Measurements from ENCODE around the gene DLG2. TPM values are rescaled to one million over a fixed set of nuclear protein-coding genes. Genes with fewer than 3 reads are reported as not detected.

The DLG2 gene
- total RNA-seq, 1 donor from 2014 or later: 5.9 TPM

DNA sequence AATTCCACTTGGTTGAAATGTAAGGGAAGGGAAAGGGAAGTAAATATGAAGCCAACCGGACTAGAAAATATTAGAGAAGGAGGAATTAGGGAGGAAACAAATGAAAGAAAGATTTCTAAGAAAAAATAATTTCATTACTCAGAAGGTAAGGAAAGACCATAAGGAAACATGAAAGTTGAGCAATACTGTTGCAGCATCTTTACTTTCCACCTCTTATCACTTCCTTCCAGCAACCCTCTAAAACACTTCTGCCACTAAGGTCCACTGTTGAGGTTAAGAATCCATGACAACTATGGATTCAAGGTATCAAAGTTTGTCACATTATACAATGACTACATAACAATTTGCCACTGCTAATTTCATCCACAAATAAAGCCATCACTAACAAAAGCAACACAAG lies 308.6 kb downstream of the DLG2 start:
- no peaks in the 10 kb centered on the region for H3K4me1 Mint-ChIP-seq (ENCODE audit: unreplicated experiment)
- no peaks in the 10 kb centered on the region for H3K36me3 Mint-ChIP-seq
- H3K4me3 Mint-ChIP-seq: no peak overlapping the region
- TF ChIP-seq, protein P1, sequence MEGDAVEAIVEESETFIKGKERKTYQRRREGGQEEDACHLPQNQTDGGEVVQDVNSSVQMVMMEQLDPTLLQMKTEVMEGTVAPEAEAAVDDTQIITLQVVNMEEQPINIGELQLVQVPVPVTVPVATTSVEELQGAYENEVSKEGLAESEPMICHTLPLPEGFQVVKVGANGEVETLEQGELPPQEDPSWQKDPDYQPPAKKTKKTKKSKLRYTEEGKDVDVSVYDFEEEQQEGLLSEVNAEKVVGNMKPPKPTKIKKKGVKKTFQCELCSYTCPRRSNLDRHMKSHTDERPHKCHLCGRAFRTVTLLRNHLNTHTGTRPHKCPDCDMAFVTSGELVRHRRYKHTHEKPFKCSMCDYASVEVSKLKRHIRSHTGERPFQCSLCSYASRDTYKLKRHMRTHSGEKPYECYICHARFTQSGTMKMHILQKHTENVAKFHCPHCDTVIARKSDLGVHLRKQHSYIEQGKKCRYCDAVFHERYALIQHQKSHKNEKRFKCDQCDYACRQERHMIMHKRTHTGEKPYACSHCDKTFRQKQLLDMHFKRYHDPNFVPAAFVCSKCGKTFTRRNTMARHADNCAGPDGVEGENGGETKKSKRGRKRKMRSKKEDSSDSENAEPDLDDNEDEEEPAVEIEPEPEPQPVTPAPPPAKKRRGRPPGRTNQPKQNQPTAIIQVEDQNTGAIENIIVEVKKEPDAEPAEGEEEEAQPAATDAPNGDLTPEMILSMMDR (conservative IDR thresholded peaks at IDR 0.05): no peak
- no peak for DNase-seq (ENCODE audit: extremely low spot score, unreplicated experiment)
- no peaks in the 10 kb centered on the region for H3K27me3 Mint-ChIP-seq
- no peaks in the 10 kb centered on the region for H3K9me3 Mint-ChIP-seq
- H3K27ac Mint-ChIP-seq: no peak overlapping the region

DNA sequence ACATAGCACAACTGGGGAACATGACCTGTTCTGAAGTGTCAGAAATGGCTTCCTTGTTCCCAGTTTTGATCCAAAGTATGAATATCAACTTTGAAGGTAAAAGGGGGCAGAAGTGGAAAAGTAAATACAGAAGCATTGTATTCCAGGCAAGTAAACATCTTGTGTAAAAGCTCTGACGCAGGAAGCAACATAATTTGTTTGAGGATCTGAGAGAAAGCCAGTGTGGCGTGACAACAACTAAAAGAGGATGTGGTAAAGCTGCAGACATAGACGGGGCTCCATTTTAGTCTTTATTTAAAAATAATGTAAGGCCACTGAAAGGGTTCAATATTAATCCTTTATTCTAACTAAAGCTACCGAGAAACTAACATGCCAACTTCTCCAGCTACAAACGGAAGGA lies 310.2 kb downstream of the DLG2 start:
- no peaks in the 10 kb centered on the region for H3K27me3 Mint-ChIP-seq
- H3K36me3 Mint-ChIP-seq: no peaks in the 10 kb centered on the region
- no peaks in the 10 kb centered on the region for H3K9me3 Mint-ChIP-seq
- H3K4me3 Mint-ChIP-seq: no peak overlapping the region
- no peak overlapping the region for H3K27ac Mint-ChIP-seq
- no peaks in the 10 kb centered on the region for H3K4me1 Mint-ChIP-seq (ENCODE audit: unreplicated experiment)
- DNase-seq (ENCODE audit: extremely low spot score, unreplicated experiment): no peak
- TF ChIP-seq, protein P1 (conservative IDR thresholded peaks at IDR 0.05): no peak

DNA sequence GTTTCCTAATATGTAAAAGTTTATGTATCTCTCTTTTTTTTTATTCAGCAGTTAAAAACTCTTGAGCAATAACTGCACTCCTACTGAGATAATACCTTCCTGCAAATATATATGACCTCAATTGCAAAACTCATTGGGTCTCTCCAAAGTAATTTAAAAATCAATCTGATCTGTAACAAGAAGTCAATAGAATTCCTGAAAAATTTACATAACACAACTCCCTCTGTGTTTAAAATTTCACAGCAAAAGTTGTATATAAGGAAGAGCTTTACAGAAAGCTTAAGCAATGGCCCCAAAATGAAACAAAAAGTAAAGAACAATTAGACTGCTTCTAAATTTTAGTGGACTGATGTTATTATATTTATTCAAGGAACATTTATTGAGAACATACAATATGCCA lies 313.4 kb downstream of the DLG2 start:
- TF ChIP-seq, protein P1 (conservative IDR thresholded peaks at IDR 0.05): no peak
- Mint-ChIP-seq H3K4me3 (no peak overlapping the region), H3K9me3 (no peaks in the 10 kb centered on the region), H3K36me3 (no peaks in the 10 kb centered on the region), H3K27ac (no peak overlapping the region), H3K4me1 (ENCODE audit: unreplicated experiment) (no peaks in the 10 kb centered on the region), H3K27me3 (no peaks in the 10 kb centered on the region)
- no peak for DNase-seq (ENCODE audit: extremely low spot score, unreplicated experiment)

DNA sequence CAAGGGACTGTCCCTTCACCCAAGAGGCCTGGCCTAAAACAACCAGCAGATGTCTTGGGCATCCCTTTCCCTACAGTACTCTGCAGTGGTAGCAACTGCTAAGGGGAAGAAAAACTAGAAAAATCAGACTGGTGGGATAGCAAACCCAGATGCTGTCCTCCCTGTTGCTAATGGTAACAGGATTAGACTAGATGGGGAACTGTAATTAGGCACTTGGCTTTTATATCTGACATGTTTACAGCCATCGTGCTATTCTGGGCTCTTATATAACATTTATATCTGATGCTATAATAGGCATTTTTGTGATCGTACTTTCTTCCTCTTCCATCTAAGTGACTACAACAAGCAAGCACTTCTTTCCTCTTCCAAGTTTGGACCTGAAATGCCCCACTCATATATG lies 316.7 kb downstream of the DLG2 start:
- no peaks in the 10 kb centered on the region for H3K4me1 Mint-ChIP-seq (ENCODE audit: unreplicated experiment)
- no peaks in the 10 kb centered on the region for H3K36me3 Mint-ChIP-seq
- H3K4me3 Mint-ChIP-seq: no peak overlapping the region
- no peak overlapping the region for H3K27ac Mint-ChIP-seq
- H3K27me3 Mint-ChIP-seq: no peaks in the 10 kb centered on the region
- no peak for DNase-seq (ENCODE audit: extremely low spot score, unreplicated experiment)
- TF ChIP-seq, protein P1 (conservative IDR thresholded peaks at IDR 0.05): no peak
- no peaks in the 10 kb centered on the region for H3K9me3 Mint-ChIP-seq

DNA sequence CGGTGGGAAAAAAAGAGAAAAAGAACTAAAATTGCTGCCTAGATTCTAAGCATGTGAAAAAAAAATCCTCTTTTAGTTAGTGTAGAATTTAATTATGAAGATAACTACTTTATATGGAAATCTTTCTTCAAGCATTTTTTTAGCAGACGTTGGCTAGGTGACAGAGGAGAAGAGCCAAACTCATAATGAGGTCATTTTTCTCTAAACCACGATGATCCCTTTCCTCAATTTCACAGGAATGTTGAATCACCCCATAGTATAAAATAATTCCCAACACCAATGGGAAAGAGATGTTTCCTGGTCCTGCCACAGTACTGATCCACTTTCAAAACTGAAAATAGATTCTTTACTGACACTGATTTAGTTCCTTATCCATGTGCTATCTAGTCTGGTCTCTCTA lies 319.8 kb downstream of the DLG2 start:
- DNase-seq (ENCODE audit: extremely low spot score, unreplicated experiment): no peak
- Mint-ChIP-seq H3K27me3 (no peaks in the 10 kb centered on the region), H3K36me3 (no peaks in the 10 kb centered on the region), H3K4me1 (ENCODE audit: unreplicated experiment) (no peaks in the 10 kb centered on the region), H3K27ac (no peak overlapping the region), H3K9me3 (no peaks in the 10 kb centered on the region), H3K4me3 (no peak overlapping the region)
- TF ChIP-seq, protein P1 (conservative IDR thresholded peaks at IDR 0.05): no peak
